Measurements from ENCODE around the gene JAM3. TPM values are rescaled to one million over a fixed set of nuclear protein-coding genes. Genes with fewer than 3 reads are reported as not detected.

Gene JAM3
- polyA plus RNA-seq, 1 donor from 2014 or later = 46.1 TPM

- H3K9me3 ChIP-seq (ENCODE audit: low read length) = no peaks in the 10 kb centered on the region
- no peaks in the 10 kb centered on the region for H4K20me1 ChIP-seq (ENCODE audit: insufficient read depth)
- no peak for TF ChIP-seq POLR2AphosphoS5 (IDR thresholded peaks at IDR 0.05)
- TF ChIP-seq, protein P1, sequence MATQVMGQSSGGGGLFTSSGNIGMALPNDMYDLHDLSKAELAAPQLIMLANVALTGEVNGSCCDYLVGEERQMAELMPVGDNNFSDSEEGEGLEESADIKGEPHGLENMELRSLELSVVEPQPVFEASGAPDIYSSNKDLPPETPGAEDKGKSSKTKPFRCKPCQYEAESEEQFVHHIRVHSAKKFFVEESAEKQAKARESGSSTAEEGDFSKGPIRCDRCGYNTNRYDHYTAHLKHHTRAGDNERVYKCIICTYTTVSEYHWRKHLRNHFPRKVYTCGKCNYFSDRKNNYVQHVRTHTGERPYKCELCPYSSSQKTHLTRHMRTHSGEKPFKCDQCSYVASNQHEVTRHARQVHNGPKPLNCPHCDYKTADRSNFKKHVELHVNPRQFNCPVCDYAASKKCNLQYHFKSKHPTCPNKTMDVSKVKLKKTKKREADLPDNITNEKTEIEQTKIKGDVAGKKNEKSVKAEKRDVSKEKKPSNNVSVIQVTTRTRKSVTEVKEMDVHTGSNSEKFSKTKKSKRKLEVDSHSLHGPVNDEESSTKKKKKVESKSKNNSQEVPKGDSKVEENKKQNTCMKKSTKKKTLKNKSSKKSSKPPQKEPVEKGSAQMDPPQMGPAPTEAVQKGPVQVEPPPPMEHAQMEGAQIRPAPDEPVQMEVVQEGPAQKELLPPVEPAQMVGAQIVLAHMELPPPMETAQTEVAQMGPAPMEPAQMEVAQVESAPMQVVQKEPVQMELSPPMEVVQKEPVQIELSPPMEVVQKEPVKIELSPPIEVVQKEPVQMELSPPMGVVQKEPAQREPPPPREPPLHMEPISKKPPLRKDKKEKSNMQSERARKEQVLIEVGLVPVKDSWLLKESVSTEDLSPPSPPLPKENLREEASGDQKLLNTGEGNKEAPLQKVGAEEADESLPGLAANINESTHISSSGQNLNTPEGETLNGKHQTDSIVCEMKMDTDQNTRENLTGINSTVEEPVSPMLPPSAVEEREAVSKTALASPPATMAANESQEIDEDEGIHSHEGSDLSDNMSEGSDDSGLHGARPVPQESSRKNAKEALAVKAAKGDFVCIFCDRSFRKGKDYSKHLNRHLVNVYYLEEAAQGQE (IDR thresholded peaks at IDR 0.05; ENCODE audit: borderline replicate concordance) = peak; percentile 23
- H3F3A ChIP-seq (ENCODE audit: insufficient read depth, low read length, poor library complexity, severe bottlenecking) = no peaks in the 10 kb centered on the region
- peaks cover 54% of the 10 kb centered on the region for H3K79me2 ChIP-seq (replicated peaks; ENCODE audit: insufficient read depth, low read length)
- H3K27ac ChIP-seq (ENCODE audit: low read length) = peak overlapping the region; percentile 81
- H3K9me2 ChIP-seq (ENCODE audit: insufficient read depth, low read length) = no peaks in the 10 kb centered on the region
- no peaks in the 10 kb centered on the region for H3K36me3 ChIP-seq (ENCODE audit: insufficient read depth, low read length)
- H2AFZ ChIP-seq (ENCODE audit: low read depth, low read length) = no peak overlapping the region
- H3K9ac ChIP-seq (ENCODE audit: low read length) = peak overlapping the region; percentile 82
- H3K4me2 ChIP-seq (ENCODE audit: low read length) = peak overlapping the region; percentile 61
- no peaks in the 10 kb centered on the region for H3K27me3 ChIP-seq (ENCODE audit: insufficient read depth, low read depth, low read length)
- H3K4me3 ChIP-seq (ENCODE audit: low read length) = peak overlapping the region; percentile 83
These were observed 1.5 kb downstream of the JAM3 start for GRCh38 chr11:134070342-134070845.

GRCh38 chr11:134071306-134071705 is 2.4 kb downstream of the JAM3 start:
- Histone ChIP-seq H3K4me2 (ENCODE audit: low read length) (peak overlapping the region; percentile 61), H3K27me3 (ENCODE audit: insufficient read depth, low read depth, low read length) (no peaks in the 10 kb centered on the region), H3K4me3 (ENCODE audit: low read length) (peak overlapping the region; percentile 83), H2AFZ (ENCODE audit: low read depth, low read length) (no peak overlapping the region), H3K27ac (ENCODE audit: low read length) (no peak overlapping the region), H4K20me1 (ENCODE audit: insufficient read depth) (no peaks in the 10 kb centered on the region), H3K9me2 (ENCODE audit: insufficient read depth, low read length) (no peaks in the 10 kb centered on the region), H3K36me3 (ENCODE audit: insufficient read depth, low read length) (no peaks in the 10 kb centered on the region), H3K9ac (ENCODE audit: low read length) (peak overlapping the region; percentile 82), H3K79me2 (replicated peaks; ENCODE audit: insufficient read depth, low read length) (peaks cover 59% of the 10 kb centered on the region), H3K9me3 (ENCODE audit: low read length) (no peaks in the 10 kb centered on the region), H3F3A (ENCODE audit: insufficient read depth, low read length, poor library complexity, severe bottlenecking) (no peaks in the 10 kb centered on the region)
- no peak for TF ChIP-seq EZH2 (IDR thresholded peaks at IDR 0.05; ENCODE audit: borderline replicate concordance, insufficient read depth, low read length, poor library complexity, severe bottlenecking)
- TF ChIP-seq MXI1 (conservative IDR thresholded peaks at IDR 0.05; ENCODE audit: poor library complexity, severe bottlenecking) = no peak
- no peak for TF ChIP-seq TAF1 (IDR thresholded peaks at IDR 0.05; ENCODE audit: low read depth)
- no peak for TF ChIP-seq EP300 (conservative IDR thresholded peaks at IDR 0.05; ENCODE audit: poor library complexity, severe bottlenecking)
- TF ChIP-seq SMC3 (conservative IDR thresholded peaks at IDR 0.05; ENCODE audit: poor library complexity) = no peak
- TF ChIP-seq CTCF (IDR thresholded peaks at IDR 0.05; ENCODE audit: poor library complexity, severe bottlenecking) = no peak
- TF ChIP-seq RAD21 (conservative IDR thresholded peaks at IDR 0.05) = no peak
- TF ChIP-seq POLR2AphosphoS5 (IDR thresholded peaks at IDR 0.05) = no peak
- TF ChIP-seq, protein P1 (IDR thresholded peaks at IDR 0.05; ENCODE audit: borderline replicate concordance) = no peak
